Loucy (cell line): ENCODE measurements around the gene CPNE2.

Experiments
- CTCF ChIP-seq: fragments of 200-600 bp; sonication (generic); conservative IDR thresholded peaks from 2 replicates; pipeline ENCODE4 v1.5.1; 2014; ENCODE audit warnings: mild to moderate bottlenecking, antibody characterized with exemption, low read length
- EZH2phosphoT487 ChIP-seq: fragments of 200-600 bp; IDR thresholded peaks from 2 replicates; pipeline ENCODE4 v1.6.1; 2018; ENCODE audit warnings: antibody characterized with exemption, mild to moderate bottlenecking, moderate library complexity, borderline replicate concordance

- no peak for TF ChIP-seq CTCF
- no peak for TF ChIP-seq EZH2phosphoT487
Measured at GRCh38 chr16:57108432-57108831, 16.0 kb downstream of the CPNE2 start.
